Smooth muscle cell (in vitro differentiated cells): ENCODE data around the gene ADAP1. TPM values are rescaled to one million over a fixed set of nuclear protein-coding genes. Genes with fewer than 3 reads are reported as not detected.
"Not testable (repeated sequence)": the region's sequence is repeated elsewhere in the genome, so short reads cannot be mapped to it uniquely, and the experiment has no call there.

Source experiments
- DNase-seq: peaks from one replicate; lab custom pipeline; 2025; ENCODE audit not compliant: unreplicated experiment; lab: John Stamatoyannopoulos, UW
- H2AFZ ChIP-seq: fragments of 200-600 bp; sonication (generic); 2 replicates; pipeline ENCODE4 v1.6.0; 2016; ENCODE audit warnings: antibody characterized with exemption, low read depth, mild to moderate bottlenecking
- H3F3A ChIP-seq: fragments of 200-600 bp; sonication (generic); 2 replicates; pipeline ENCODE4 v1.6.0; 2017; ENCODE audit warnings: antibody characterized with exemption, low read depth
- H3K27ac ChIP-seq: fragments of 200-600 bp; sonication (generic); 2 replicates; pipeline ENCODE4 v1.5.1; 2016; ENCODE audit warnings: low read depth, mild to moderate bottlenecking
- H3K27me3 ChIP-seq: fragments of 200-600 bp; sonication (generic); 2 replicates; pipeline ENCODE4 v1.6.1; 2016; ENCODE audit warnings: low read depth, mild to moderate bottlenecking
- H3K36me3 ChIP-seq: fragments of 200-600 bp; sonication (generic); 2 replicates; pipeline ENCODE4 v1.5.1; 2016; ENCODE audit warnings: low read depth
- H3K4me1 ChIP-seq: fragments of 200-600 bp; sonication (generic); 2 replicates; pipeline ENCODE4 v1.5.1; 2016; ENCODE audit warnings: low read depth
- H3K4me2 ChIP-seq: fragments of 200-600 bp; sonication (generic); 2 replicates; pipeline ENCODE4 v1.6.0; 2016; ENCODE audit warnings: mild to moderate bottlenecking
- H3K4me3 ChIP-seq: fragments of 200-600 bp; sonication (generic); 2 replicates; pipeline ENCODE4 v1.5.1; 2016; ENCODE audit warnings: mild to moderate bottlenecking
- H3K79me2 ChIP-seq: fragments of 200-600 bp; sonication (generic); 2 replicates; pipeline ENCODE4 v1.6.0; 2016; ENCODE audit warnings: low read depth, mild to moderate bottlenecking
- H3K9ac ChIP-seq: fragments of 200-600 bp; sonication (generic); 2 replicates; pipeline ENCODE4 v1.6.0; 2016; ENCODE audit warnings: low read depth
- H3K9me3 ChIP-seq: fragments of 200-600 bp; sonication (generic); replicated peaks from 2 replicates; pipeline ENCODE4 v1.5.1; 2016; ENCODE audit warnings: low read depth
- H4K20me1 ChIP-seq: fragments of 200-600 bp; sonication (generic); 2 replicates; pipeline ENCODE4 v1.6.0; 2016; ENCODE audit warnings: low read depth
- WGBS: methylation state at CpG from one replicate; pipeline ENCODE4 v1.1.7; 2016; ENCODE audit warnings: low lambda C conversion rate; 5-methylcytosine and 5-hydroxymethylcytosine counted together
- polyA plus RNA-seq: library from polyadenylated mRNA; unstranded; fragments of >200 nt; fragmentation: Nextera tagmentation; extraction: Ambion mirVana; gene quantifications from 2 replicates; pipeline ENCODE4 v1.2.1, GENCODE V29; 2016
- total RNA-seq: library from RNA; depleted of rRNA; stranded (reverse); fragments of >200 nt; gene quantifications from 2 replicates; pipeline ENCODE4 v1.2.3, GENCODE V29; 2014
- TF ChIP-seq, protein P1 (sequence below): fragments of 200-600 bp; sonication (generic); IDR thresholded peaks from 2 replicates; pipeline ENCODE4 v1.5.1; 2017; ENCODE audit warnings: borderline replicate concordance, mild to moderate bottlenecking, antibody characterized with exemption; ENCODE audit not compliant: insufficient read depth, poor library complexity, severe bottlenecking

ADAP1 gene, protein sequence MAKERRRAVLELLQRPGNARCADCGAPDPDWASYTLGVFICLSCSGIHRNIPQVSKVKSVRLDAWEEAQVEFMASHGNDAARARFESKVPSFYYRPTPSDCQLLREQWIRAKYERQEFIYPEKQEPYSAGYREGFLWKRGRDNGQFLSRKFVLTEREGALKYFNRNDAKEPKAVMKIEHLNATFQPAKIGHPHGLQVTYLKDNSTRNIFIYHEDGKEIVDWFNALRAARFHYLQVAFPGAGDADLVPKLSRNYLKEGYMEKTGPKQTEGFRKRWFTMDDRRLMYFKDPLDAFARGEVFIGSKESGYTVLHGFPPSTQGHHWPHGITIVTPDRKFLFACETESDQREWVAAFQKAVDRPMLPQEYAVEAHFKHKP
- 2.0 and 3.0 TPM in 2 replicates for total RNA-seq
- polyA plus RNA-seq: 1.3 and 2.4 TPM in 2 replicates

DNA sequence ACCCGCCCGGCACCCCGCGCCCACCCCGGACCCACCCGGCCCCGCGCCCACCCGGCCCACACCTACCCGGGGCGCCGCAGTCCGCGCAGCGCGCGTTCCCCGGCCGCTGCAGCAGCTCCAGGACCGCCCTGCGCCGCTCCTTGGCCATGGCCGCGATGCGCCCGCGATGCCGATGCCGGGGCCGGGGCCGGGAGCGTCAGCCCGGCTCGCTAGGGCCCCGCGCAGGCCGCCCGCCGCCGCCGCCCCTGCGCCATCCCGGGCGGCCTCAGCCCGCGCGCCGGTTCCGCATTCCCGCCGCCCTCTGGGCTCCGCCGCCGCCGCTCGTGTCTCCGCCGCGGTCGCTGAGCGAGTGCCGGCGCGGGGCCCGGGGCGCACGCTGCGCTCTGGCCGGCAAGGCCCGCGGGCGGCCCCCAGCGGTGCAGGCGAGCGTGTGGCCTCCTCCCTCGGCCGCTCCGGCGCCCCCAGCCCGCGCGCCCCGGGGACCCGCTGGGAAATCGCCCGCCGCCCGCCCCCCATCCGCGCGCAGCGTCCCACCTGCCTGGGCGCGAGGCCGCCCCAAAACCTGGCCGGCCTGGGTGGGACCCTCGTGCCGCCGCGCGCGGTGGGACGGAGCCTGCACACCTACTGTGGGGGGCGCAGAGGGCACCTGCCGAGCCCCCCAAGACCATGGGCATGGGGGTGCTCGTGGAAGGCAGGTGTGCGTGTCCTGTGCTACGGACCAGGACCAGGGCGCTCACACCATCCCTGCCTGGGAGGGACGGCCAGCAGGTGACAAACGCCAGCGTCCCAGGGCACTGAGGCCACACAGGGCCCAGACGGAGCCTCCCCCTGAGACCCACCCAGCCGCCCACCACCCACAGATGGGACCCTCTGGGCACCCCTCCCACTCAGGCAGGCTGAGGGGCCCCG, at the start of gene ADAP1:
Gene ADAP1, minus strand, starts transcription at position 351 of the 909 bp plus-strand sequence. Its CDS starts 203 bp downstream, at position 148.
- Histone ChIP-seq H3K27ac (no peak within 1 kb of the TSS), H3K9ac (no peak within 1 kb of the TSS), H2AFZ (no peak within 1 kb of the TSS), H4K20me1 (peaks cover 20% of the 10 kb centered on the region), H3K4me3 (peak within 1 kb of the TSS; percentile 54), H3K9me3 (no peaks in the 10 kb centered on the region), H3K36me3 (no peaks in the 10 kb centered on the region), H3F3A (no peaks in the 10 kb centered on the region), H3K27me3 (peaks cover 30% of the 10 kb centered on the region), H3K79me2 (no peaks in the 10 kb centered on the region), H3K4me1 (no peaks in the 10 kb centered on the region), H3K4me2 (peak within 1 kb of the TSS; percentile 91)
- TF ChIP-seq, protein P1, sequence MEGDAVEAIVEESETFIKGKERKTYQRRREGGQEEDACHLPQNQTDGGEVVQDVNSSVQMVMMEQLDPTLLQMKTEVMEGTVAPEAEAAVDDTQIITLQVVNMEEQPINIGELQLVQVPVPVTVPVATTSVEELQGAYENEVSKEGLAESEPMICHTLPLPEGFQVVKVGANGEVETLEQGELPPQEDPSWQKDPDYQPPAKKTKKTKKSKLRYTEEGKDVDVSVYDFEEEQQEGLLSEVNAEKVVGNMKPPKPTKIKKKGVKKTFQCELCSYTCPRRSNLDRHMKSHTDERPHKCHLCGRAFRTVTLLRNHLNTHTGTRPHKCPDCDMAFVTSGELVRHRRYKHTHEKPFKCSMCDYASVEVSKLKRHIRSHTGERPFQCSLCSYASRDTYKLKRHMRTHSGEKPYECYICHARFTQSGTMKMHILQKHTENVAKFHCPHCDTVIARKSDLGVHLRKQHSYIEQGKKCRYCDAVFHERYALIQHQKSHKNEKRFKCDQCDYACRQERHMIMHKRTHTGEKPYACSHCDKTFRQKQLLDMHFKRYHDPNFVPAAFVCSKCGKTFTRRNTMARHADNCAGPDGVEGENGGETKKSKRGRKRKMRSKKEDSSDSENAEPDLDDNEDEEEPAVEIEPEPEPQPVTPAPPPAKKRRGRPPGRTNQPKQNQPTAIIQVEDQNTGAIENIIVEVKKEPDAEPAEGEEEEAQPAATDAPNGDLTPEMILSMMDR: peak; percentile 4
- no peak for DNase-seq
- WGBS: 8% methylated on average over 46 of the region's 115 CpGs

DNA sequence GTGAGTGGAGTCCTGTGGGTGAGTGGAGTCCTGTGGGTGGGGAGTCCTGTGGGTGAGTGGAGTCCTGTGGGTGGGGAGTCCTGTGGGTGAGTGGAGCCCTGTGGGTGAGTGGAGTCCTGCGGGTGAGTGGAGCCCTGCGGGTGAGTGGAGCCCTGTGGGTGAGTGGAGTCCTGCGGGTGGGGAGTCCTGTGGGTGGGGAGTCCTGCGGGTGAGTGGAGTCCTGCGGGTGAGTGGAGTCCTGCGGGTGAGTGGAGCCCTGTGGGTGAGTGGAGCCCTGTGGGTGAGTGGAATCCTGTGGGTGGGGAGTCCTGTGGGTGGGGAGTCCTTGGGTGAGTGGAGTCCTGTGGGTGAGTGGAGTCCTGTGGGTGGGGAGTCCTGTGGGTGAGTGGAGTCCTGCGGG, 48.0 kb upstream of the ADAP1 start:
- H3K79me2 ChIP-seq, H3K27ac ChIP-seq, H3K9ac ChIP-seq, H2AFZ ChIP-seq, H3K36me3 ChIP-seq, H3F3A ChIP-seq, DNase-seq, H3K9me3 ChIP-seq, H3K4me2 ChIP-seq, H3K27me3 ChIP-seq, H3K4me3 ChIP-seq, H3K4me1 ChIP-seq: not testable (repeated sequence)
- no CpG with 5 or more reads among the region's 7 CpGs for WGBS
- H4K20me1 ChIP-seq: peaks cover 17% of the 10 kb centered on the region

DNA sequence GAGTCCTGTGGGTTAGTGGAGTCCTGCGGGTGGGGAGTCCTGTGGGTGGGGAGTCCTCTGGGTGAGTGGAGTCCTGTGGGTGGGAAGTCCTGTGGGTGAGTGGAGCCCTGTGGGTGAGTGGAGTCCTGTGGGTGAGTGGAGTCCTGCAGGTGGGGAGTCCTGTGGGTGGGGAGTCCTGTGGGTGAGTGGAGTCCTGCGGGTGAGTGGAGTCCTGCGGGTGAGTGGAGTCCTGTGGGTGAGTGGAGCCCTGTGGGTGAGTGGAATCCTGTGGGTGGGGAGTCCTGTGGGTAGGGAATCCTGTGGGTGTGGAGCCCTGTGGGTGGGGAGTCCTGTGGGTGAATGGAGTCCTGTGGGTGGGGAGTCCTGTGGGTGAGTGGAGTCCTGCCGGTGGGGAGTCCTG, 47.5 kb upstream of the ADAP1 start:
- H3K9ac ChIP-seq, H3K4me2 ChIP-seq, H2AFZ ChIP-seq, H3F3A ChIP-seq, H3K27ac ChIP-seq, H3K27me3 ChIP-seq, DNase-seq, H3K9me3 ChIP-seq, H3K4me1 ChIP-seq, H3K4me3 ChIP-seq, H3K36me3 ChIP-seq, H3K79me2 ChIP-seq: not testable (repeated sequence)
- H4K20me1 ChIP-seq: peaks cover 13% of the 10 kb centered on the region
- WGBS: 100% methylated on average over 1 of the region's 4 CpGs

DNA sequence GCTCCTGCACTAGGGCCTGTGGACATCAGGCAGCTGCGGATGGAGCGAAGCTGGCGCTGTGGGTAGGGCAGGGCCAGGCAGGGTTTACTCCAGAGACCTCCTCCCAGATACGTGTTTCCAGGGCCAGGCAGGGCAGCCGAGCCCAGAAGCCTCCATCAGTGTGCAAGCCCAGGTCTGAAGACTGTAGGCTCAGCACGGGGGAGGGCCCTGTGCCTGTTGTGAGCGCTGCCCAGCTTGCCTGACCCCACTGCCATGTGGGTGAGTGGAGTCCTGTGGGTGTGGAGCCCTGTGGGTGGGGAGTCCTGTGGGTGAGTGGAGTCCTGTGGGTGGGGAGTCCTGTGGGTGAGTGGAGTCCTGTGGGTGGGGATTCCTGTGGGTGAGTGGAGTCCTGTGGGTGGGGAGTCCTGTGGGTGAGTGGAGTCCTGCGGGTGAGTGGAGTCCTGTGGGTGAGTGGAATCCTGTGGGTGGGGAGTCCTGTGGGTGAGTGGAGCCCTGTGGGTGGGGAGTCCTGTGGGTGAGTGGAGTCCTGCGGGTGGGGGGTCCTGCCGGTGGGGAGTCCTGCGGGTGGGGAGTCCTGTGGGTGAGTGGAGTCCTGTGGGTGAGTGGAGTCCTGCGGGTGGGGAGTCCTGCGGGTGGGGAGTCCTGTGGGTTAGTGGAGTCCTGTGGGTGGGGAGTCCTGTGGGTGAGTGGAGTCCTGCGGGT, 46.7 kb upstream of the ADAP1 start:
- WGBS: 87% methylated on average over 7 of the region's 14 CpGs
- peaks cover 13% of the 10 kb centered on the region for H4K20me1 ChIP-seq
- H3K27ac ChIP-seq: not testable (repeated sequence)

More for the DNA sequence above, 46.7 kb upstream of the ADAP1 start:
- H3K4me2 ChIP-seq, H3K27me3 ChIP-seq, H3K4me3 ChIP-seq, H3F3A ChIP-seq, H2AFZ ChIP-seq, H3K4me1 ChIP-seq, H3K36me3 ChIP-seq, H3K9ac ChIP-seq, H3K9me3 ChIP-seq, DNase-seq, H3K79me2 ChIP-seq: not testable (repeated sequence)
